HL-60 (cell line): ENCODE data around the gene EIF2B4.

Experiments
- DNase-seq, 2 experiments: peaks; one replicate each; pipeline ENCODE4 v3.0.0-alpha.2; 2010 to 2020; ENCODE audit warnings: low read depth in 1 of 2, low spot score in 1 of 2
- H3K27ac ChIP-seq: fragments of 250-450 bp; sonication (Bioruptor Pico); replicated peaks from 2 replicates; pipeline ENCODE4 v1.5.1; 2020; ENCODE audit warnings: mild to moderate bottlenecking, moderate library complexity
- H3K27me3 ChIP-seq: fragments of 250-450 bp; sonication (Bioruptor Pico); 2 replicates; pipeline ENCODE4 v1.5.1; 2021; ENCODE audit warnings: mild to moderate bottlenecking, moderate library complexity; ENCODE audit not compliant: insufficient read depth, poor library complexity, severe bottlenecking
- H3K4me3 ChIP-seq: replicated peaks from 2 replicates; pipeline ENCODE4 v1.5.1; 2011; ENCODE audit warnings: mild to moderate bottlenecking, control low read depth, low read length; ENCODE audit not compliant: insufficient read depth
- CTCF ChIP-seq: IDR thresholded peaks from one replicate; pipeline ENCODE4 v1.5.1; 2011; ENCODE audit warnings: low read length, control low read depth, inconsistent platforms; ENCODE audit not compliant: insufficient read depth
- GABPA ChIP-seq: IDR thresholded peaks from 2 replicates; pipeline ENCODE4 v1.6.1; 2012; ENCODE audit warnings: low read depth
- POLR2AphosphoS5 ChIP-seq: IDR thresholded peaks from 2 replicates; pipeline ENCODE4 v1.6.1; 2012; ENCODE audit warnings: low read depth
- REST ChIP-seq: IDR thresholded peaks from 2 replicates; pipeline ENCODE4 v1.6.1; 2012; ENCODE audit warnings: low read depth; ENCODE audit not compliant: insufficient replicate concordance
- SPI1 ChIP-seq: IDR thresholded peaks from 2 replicates; pipeline ENCODE4 v1.6.1; 2012; ENCODE audit warnings: low read depth, mild to moderate bottlenecking, borderline replicate concordance

The EIF2B4 gene

DNA sequence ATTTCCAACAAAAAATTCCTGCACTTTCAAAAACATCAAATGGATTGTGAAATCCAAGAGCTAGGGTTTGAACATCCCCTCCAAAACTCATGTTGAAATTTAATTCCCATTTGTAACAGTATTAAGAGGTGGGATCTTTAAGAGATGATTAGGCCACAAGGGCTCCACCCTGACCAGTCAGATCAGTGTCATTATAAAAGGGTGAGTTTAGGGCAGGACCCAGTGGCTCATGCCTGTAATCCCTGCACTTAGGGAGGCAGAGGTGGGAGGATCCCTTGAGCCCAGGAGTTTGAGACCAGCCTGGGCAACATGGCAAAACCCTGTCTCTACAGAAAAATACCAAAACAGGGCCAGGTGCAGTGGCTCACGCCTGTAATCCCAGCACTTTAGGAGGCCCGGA, 22.5 kb downstream of the EIF2B4 start:
- H3K4me3 ChIP-seq, result no peak overlapping the region
- no peak for DNase-seq
- no peak overlapping the region for H3K27ac ChIP-seq
- TF ChIP-seq CTCF, result no peak
- TF ChIP-seq GABPA, result no peak
- TF ChIP-seq REST, result no peak
- no peaks in the 10 kb centered on the region for H3K27me3 ChIP-seq

DNA sequence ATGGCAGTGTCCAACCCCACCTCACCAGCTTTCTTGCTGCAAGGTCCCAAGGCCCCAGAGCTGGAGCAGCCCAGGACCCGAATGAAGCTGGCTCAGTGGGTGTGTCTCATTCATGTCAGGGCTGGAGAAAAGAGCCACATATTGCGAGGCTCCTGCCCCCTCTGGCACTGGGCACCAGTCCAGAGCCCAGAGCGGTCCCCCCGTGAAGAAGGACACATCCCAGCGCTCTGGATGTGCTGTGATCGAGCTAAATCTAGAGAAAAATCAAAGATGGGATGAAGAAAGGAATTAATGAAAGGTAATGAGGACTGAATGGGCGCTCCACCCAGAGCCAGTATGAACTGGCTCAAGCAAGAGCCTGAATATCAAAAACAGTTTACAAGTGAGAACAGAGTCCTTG, 34.0 kb downstream of the EIF2B4 start:
- H3K27me3 ChIP-seq, result no peaks in the 10 kb centered on the region
- no peak overlapping the region for H3K4me3 ChIP-seq
- DNase-seq, result no peak
- no peak for TF ChIP-seq CTCF
- TF ChIP-seq GABPA, result no peak
- no peak for TF ChIP-seq SPI1
- no peak for TF ChIP-seq POLR2AphosphoS5
- TF ChIP-seq REST, result no peak
- H3K27ac ChIP-seq, result no peak overlapping the region

DNA sequence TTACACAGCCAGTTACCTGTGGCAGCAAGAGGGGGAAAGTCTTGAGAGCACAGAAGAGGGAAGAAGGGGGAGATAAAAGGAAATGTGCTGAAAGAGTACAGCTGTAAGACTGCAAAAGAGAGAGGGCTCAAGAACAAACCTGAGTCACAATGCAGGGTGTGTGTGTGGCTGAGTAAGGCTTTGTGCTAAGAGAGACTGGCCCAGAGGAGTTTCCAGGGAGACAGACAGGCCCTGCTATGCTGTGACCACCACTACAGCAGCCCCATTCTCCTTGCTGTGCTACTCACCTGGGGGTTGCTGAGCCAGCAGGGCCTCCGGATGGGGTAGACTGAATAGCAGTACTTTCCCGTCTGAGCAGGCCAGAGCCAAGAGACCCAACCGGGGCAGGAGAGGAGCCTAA, 34.8 kb downstream of the EIF2B4 start:
- TF ChIP-seq POLR2AphosphoS5, result no peak
- no peak for TF ChIP-seq CTCF
- TF ChIP-seq GABPA, result no peak
- Histone ChIP-seq H3K27ac (no peak overlapping the region), H3K27me3 (no peaks in the 10 kb centered on the region), H3K4me3 (no peak overlapping the region)
- DNase-seq, result no peak

GRCh38 chr2:27324720-27325119, 45.4 kb downstream of the EIF2B4 start:
- DNase-seq, result peak; percentile 65 to 72
- Histone ChIP-seq H3K27ac (peak overlapping the region; percentile 93; the same call in 1 of the 2 replicates), H3K27me3 (no peaks in the 10 kb centered on the region), H3K4me3 (no peak overlapping the region)
- TF ChIP-seq POLR2AphosphoS5 (no peak), REST (no peak), SPI1 (no peak), CTCF (no peak), GABPA (no peak)
